GM19099 (cell line): Measurements from ENCODE around the gene BICDL1.

Source experiments
- POLR2A ChIP-seq: IDR thresholded peaks from 3 replicates; pipeline ENCODE4 v1.6.1; 2011; ENCODE audit warnings: low read depth; ENCODE audit not compliant: insufficient read length; ENCODE audit errors: extremely low read depth

BICDL1 gene

DNA sequence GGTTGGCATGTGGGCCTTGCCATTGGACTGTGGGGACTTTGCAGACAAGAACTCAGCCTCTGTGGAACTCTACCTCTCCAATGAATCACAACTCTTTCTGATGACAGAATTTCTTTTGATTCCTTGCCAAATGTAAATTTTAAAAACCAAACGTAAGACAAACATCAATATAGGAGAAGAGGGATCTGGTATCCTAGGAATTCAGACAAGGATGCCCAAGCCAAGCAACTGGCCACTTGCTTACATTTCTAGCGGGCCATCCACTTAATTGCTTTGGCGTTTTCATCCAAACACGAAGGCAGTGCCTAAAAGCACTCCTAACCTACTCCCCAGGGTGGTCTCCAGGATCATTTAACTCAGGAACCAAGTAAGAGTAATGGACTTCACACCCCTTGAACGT, 150.9 kb downstream of the BICDL1 start:
- TF ChIP-seq POLR2A, result no peak

DNA sequence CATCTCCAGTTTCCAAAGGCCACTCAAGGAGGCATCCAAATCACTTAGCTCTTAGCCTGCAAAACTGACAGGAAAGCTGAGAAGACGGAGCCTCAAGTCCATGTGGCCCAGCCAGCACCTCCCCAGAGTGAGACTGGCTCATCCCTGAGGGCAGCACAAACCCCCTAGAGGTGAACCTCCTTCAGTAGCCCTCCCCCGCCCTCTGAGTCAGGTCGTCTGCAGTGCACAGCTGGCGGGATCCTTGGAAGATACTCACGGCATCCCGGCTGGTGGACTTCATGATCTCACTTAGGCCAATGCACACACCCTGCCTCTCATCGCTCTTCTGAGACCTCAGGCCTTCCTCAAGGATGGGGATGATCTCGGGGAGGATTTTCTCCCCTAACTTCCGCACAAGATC, 151.6 kb downstream of the BICDL1 start:
- no peak for TF ChIP-seq POLR2A

DNA sequence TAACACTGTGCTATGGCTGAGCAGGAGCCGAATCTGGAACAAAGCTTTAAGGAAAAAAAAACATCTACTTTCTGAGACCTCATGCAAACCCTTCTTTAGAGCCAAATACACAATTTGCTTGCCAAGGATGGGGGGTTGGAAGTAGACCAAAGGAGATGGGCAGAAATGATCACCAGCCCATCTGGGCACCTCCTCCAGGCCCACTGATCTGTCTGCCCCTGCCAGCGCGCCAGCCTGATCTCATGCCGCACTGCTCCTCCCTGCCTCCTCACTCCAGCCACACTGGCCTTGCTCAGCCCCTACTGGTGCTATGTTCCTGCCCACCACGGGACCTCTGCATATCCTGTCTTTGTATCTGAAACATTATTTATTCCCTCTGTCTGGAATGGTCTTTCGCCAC, 152.3 kb downstream of the BICDL1 start:
- TF ChIP-seq POLR2A, result no peak

DNA sequence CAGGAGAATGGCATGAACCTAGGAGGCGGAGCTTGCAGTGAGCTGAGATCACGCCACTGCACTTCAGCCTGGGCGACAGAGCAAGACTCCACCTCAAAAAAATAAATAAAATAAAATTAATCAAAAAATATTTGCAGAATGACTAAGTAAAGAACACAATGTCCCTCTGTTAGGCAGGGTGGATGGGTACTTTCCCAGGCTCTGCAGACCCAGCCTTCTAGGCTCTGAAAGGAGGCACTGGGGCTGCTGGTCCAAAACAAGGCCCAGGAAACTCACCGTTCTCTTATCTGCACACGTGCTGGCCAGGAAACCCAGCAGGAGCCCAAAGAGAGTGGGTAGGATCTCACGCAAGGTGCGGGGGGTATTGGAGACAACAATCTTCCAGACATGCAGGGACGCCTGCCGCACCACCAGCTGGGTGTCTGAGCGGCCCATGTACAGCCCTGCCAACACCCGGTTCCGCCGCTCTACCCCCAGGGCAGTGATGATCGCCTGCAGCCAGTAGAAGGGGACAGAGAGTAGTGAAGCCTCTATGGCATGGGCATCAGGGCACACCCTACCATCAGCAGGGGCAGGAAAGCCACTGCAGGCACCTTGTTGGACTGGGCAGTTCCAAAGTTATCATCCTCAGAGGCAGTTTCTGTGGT, 153.3 kb downstream of the BICDL1 start:
- TF ChIP-seq POLR2A, result no peak
